Bronchial epithelial cell (primary cell): ENCODE measurements around the gene INTS12. TPM values are rescaled to one million over a fixed set of nuclear protein-coding genes. Genes with fewer than 3 reads are reported as not detected.

Experiments
- DNase-seq: peaks from one replicate; pipeline ENCODE4 v3.0.0-alpha.2; 2010; ENCODE audit warnings: low read depth
- FAIRE-seq: peaks from 2 replicates; lab custom pipeline; 2011; peaks lifted over from hg19 to GRCh38; lab: Jason Lieb, UNC
- H3K27me3 ChIP-seq: 2 replicates; pipeline ENCODE4 v1.5.1; 2011; ENCODE audit warnings: low read length; ENCODE audit not compliant: control insufficient read depth, insufficient read depth
- H3K36me3 ChIP-seq: 2 replicates; pipeline ENCODE4 v1.5.1; 2011; ENCODE audit warnings: low read length; ENCODE audit not compliant: control insufficient read depth, insufficient read depth
- H3K4me3 ChIP-seq: 2 replicates; pipeline ENCODE4 v1.5.1; 2011; ENCODE audit warnings: mild to moderate bottlenecking, low read depth, low read length, control low read depth
- CTCF ChIP-seq: IDR thresholded peaks from 2 replicates; pipeline ENCODE4 v1.5.1; 2011; ENCODE audit warnings: mild to moderate bottlenecking, moderate library complexity, low read length, control low read depth, inconsistent platforms; ENCODE audit not compliant: insufficient read depth, severe bottlenecking
- total RNA-seq: library from RNA; depleted of rRNA; stranded (reverse); fragments of >200 nt; gene quantifications from 2 replicates; pipeline ENCODE4 v1.2.1, GENCODE V29; 2014

The INTS12 gene
- total RNA-seq, 1 donor from 2014 or later: 24.7 TPM

- Histone ChIP-seq H3K27me3 (no peaks in the 10 kb centered on the region), H3K36me3 (peaks cover 4% of the 10 kb centered on the region), H3K4me3 (no peak overlapping the region)
- no peak for FAIRE-seq
- no peak for TF ChIP-seq CTCF
- DNase-seq: no peak
Measured at GRCh38 chr4:105714932-105715331, 6.4 kb upstream of the INTS12 start.

- FAIRE-seq: no peak
Measured at GRCh38 chr4:105714071-105714521, 5.6 kb upstream of the INTS12 start.

GRCh38 chr4:105712766-105713165 is 4.3 kb upstream of the INTS12 start:
- no peaks in the 10 kb centered on the region for H3K27me3 ChIP-seq
- H3K4me3 ChIP-seq: no peak overlapping the region
- FAIRE-seq (no peak), DNase-seq (peak; percentile 32)
- H3K36me3 ChIP-seq: no peaks in the 10 kb centered on the region
- TF ChIP-seq CTCF: no peak

More at GRCh38 chr4:105714071-105714521, 5.6 kb upstream of the INTS12 start:
- TF ChIP-seq CTCF: no peak
- peak; percentile 17 for DNase-seq
- Histone ChIP-seq H3K4me3 (no peak overlapping the region), H3K36me3 (peaks cover 2% of the 10 kb centered on the region), H3K27me3 (no peaks in the 10 kb centered on the region)

GRCh38 chr4:105710678-105711077 is 2.2 kb upstream of the INTS12 start:
- FAIRE-seq (no peak), DNase-seq (no peak)
- no peak for TF ChIP-seq CTCF
- Histone ChIP-seq H3K4me3 (no peak overlapping the region), H3K36me3 (no peaks in the 10 kb centered on the region), H3K27me3 (no peaks in the 10 kb centered on the region)

- FAIRE-seq: no peak
- TF ChIP-seq CTCF: no peak
- Histone ChIP-seq H3K27me3 (no peaks in the 10 kb centered on the region), H3K4me3 (no peak overlapping the region), H3K36me3 (no peaks in the 10 kb centered on the region)
- DNase-seq: no peak
Measured at GRCh38 chr4:105710012-105710600, 1.6 kb upstream of the INTS12 start.

GRCh38 chr4:105709081-105709450 is 577 bp upstream of the INTS12 start:
- peak; percentile 35 for DNase-seq
- Histone ChIP-seq H3K4me3 (peak overlapping the region; percentile 55), H3K36me3 (no peaks in the 10 kb centered on the region), H3K27me3 (no peaks in the 10 kb centered on the region)
- FAIRE-seq: no peak
- no peak for TF ChIP-seq CTCF
